Limb (tissue), 2 donors: ENCODE measurements around the gene MYLK4.

ENCODE experiments used
- DNase-seq, 2 donors: peaks; one replicate each; pipeline ENCODE4 v3.0.0-alpha.2; 2016; ENCODE audit errors: extremely low spot score in 2 of 2

The MYLK4 gene

DNA sequence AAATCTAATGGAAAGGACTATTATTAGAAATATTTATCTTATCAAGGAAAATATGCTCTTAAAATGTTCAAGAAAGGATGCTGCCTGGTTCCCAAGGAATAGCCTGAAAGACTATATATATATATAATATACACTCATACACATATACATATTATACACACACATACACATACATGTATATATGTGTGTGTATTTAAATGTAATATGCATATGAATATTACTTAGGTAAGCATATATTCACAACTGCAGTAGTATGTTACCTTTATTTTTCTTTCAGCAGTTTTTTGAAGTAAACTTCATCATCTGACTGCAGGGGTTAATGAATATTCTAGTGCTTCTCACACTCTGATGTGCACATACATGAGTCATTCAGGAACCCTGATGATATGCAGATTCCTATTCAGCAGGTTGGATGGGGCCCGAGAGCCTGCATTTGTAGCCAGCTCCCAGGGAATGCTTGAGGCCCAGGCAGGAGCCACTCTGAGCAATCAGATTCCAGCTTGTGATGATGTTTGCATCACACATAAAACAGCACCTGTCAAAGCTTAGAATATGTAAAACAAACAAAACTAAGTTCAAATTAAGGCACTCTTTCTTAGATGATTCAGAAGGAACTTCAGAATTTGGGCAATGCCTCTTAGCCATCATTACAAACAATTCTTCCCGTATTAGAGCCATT, 16.1 kb downstream of the MYLK4 start:
- DNase-seq = no peak

- DNase-seq = no peak
These were observed 16.8 kb downstream of the MYLK4 start for GRCh38 chr6:2733736-2734480.

DNA sequence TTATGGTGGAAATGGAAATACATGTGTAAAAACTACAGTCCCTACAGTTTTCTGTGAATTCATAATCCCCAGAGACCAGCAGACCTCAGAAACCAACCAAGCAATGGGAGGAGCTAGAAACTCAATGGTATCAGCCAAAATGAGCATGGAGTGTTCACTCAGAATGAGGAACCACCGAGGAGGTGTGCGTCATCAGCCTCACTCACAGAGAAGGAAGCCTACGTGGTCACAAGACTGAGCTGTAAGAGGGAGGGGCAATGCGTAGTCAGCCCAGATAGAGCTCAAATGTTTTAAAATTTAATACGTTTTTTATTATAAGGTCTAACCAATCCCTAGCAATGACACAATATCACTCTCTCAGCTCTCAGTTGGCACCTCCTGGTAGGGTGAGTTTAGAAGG, 17.4 kb downstream of the MYLK4 start:
- no peak for DNase-seq

DNA sequence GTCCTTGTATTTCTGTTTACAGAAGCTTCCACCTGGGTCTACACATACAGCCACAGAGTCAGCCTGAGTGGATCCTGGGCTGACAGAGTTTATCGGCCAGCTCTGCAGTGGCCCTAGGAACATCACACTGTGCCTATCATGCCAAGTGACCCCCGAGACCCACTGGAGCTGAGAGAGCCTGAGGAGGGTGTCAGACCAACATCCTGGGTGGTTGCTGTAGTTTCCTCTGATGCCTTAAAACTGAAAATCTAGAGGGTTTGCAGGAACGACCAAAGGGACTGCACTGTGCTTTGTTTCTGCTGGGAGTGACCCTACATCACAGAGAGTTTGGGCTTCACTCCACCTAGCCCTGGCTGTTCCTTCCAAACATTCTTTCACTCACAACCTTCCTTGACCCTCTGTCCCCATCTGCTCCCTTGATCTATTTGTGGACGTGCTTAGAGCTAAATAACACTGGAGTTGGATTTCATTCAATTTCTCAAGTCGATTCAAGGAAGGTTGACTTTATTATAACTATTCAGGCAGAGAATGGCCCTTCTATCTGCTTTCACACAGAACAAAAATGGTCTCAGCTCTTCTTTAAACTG, 18.1 kb downstream of the MYLK4 start:
- no peak for DNase-seq

- DNase-seq = no peak
These were observed 19.3 kb downstream of the MYLK4 start for GRCh38 chr6:2731281-2731909.

GRCh38 chr6:2730353-2731107, 20.2 kb downstream of the MYLK4 start:
- no peak for DNase-seq

- no peak for DNase-seq
These were observed 20.8 kb downstream of the MYLK4 start for GRCh38 chr6:2729921-2730320.

DNA sequence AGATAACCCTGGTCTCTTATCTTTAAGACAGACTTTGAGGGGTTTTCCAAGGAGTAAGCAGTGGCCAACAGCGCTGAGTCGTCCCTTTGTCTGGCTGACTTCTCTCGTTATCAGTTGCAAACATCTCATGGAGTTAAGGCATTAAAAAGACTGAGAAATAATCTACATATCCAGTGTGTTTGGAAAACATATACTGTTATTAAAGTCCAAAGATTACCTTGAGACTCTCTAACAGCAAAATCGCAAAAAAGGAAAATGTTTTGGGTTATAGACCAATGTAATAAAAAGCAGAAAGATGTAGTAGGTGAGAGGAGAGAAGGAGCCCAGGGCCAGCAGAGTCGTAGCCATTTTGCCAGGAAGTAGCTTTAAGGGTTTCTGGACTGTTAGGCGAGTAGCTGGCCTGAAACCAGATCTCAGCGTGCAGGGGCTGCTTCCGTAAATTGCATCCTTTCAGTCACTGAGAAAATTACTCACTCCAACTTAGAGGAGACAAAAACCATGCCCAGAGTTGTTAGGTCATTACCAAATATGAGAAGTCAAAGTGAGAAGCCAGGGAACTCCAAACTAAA, 24.6 kb downstream of the MYLK4 start:
- DNase-seq = no peak

GRCh38 chr6:2725364-2725988, 25.2 kb downstream of the MYLK4 start:
- DNase-seq = no peak

DNA sequence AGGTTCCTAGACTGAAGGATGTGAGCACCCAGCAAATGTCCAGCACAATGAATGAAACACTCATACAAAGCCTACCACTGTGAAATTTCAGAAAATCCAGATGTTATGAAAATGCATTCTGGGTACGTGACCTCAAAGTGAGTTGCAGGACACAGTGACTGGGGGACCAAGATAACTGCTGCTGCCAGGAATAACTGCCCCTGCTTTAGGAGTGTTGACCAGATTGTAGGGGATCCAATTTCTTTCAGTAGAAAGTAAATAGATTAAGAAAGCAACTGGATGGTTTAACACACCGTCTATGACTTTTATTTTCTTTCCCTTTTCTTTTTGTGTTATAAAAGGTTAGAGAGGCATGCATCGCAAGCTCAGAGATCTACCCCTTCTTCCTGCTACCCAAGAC, 29.5 kb downstream of the MYLK4 start:
- DNase-seq = no peak

DNA sequence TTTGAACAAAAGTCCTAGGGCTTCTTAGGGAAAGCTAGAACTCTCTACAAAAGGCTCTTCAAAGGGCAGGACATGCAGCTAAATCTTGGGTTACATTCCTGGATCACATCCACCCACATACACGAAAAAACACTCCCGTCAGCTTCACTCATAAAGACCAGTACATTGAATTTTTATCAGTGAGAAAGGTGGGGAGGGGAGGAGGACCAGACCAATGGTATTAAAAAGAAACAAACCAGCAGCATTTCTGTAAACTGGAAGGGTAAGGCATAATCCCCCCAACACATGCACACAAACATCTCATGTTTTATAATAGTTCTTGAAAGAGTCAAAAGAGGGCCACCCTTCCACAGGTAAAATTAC, 31.6 kb downstream of the MYLK4 start:
- DNase-seq = no peak

DNA sequence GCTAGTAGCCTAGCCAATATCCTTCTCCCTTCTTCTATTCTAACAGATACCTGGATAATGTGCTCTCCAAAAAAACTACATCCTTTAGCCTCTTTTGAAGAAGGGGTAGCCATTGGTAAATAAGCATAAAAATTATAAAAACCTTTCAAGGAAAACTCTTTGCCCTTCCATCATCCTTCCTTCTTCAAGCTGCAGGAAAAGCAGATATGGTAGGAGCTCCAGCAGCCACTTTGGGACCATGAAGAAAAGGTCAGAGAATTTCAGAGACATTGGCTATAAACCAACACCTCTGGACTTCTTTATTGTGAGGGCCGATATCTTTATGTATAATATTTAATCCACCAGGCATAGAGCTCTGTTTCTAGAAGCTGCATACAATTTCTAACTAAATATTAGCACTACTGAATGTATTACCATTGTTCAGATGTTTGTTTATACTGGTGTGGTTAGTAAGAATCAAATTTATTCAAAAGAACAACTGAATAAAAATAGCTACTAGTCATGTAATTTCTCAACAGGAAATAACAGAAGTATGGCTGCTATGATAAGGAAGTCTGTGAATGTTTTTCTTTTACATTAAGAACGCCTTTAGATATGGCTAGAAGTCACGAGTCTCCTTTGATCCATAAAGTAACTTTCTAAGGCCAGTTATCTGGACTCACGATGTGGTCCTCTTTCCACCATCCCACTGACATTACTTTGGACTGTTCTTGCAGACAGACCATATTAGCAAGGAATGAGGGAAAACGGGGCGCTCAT, 32.2 kb downstream of the MYLK4 start:
- no peak for DNase-seq

GRCh38 chr6:2716936-2717700, 33.6 kb downstream of the MYLK4 start:
- DNase-seq = no peak

GRCh38 chr6:2715737-2716136, 35.0 kb downstream of the MYLK4 start:
- no peak for DNase-seq

DNA sequence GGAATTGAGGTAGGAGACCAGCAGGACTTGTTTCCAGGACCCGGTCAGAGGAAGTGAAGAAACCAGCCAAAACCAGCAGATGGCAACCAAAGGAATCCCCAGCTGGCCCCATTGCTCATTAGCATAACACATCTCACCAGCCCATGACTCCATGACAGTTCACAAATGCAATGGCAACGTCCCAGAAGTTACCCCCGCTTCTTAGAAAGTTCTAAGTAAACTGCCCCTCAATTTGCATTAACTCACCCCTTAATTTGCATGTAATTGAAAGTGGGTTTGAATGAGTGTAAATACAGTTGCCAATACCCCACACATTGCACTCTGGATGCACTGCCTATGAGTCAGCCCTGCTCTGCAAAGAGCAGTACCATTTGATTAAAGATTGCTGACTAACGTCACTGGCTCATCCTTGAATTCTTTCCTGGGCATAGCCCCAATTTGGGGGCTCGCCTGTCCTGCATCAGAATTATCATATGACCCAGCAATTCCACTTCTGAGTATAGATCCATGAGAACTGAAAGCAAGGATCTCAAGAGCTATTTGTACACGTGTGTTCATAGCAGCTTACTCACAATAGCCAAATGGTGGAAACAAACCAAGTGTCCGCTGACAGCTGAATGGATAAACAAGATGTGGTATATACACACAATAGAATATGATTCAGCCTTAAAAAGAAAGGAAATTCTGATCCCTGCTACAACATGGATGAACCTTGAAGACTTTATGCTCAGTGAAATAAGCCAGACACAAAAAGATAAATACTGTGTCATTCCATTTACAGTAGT, 36.4 kb downstream of the MYLK4 start:
- DNase-seq = no peak

- no peak for DNase-seq
These were observed 37.1 kb downstream of the MYLK4 start for GRCh38 chr6:2713473-2714110.

GRCh38 chr6:2712102-2712501, 38.6 kb downstream of the MYLK4 start:
- no peak for DNase-seq

GRCh38 chr6:2710412-2710811, 40.3 kb downstream of the MYLK4 start:
- DNase-seq = no peak
